Measurements from ENCODE around the gene DEAF1.

GRCh38 chr11:699753-700152, 4.7 kb upstream of the DEAF1 start:
- no peak for TF ChIP-seq CTCF (IDR thresholded peaks at IDR 0.05 in 2 of 3, conservative IDR thresholded peaks at IDR 0.05 in 1 of 3; ENCODE audit: borderline replicate concordance in 1 of 3, insufficient read depth in 1 of 3, low read depth in 2 of 3, low read length in 2 of 3)
- no peak for TF ChIP-seq CEBPB (IDR thresholded peaks at IDR 0.05; ENCODE audit: low read depth)
- TF ChIP-seq EZH2 (IDR thresholded peaks at IDR 0.05) = no peak
- no peak for TF ChIP-seq POLR2AphosphoS5 (IDR thresholded peaks at IDR 0.05; ENCODE audit: low read depth, low read length)
- TF ChIP-seq REST (IDR thresholded peaks at IDR 0.05; ENCODE audit: low read depth) = no peak
- no peak for TF ChIP-seq MAX (IDR thresholded peaks at IDR 0.05)
- no peak for TF ChIP-seq ATF3 (IDR thresholded peaks at IDR 0.05)
- no peak for TF ChIP-seq ZBTB33 (IDR thresholded peaks at IDR 0.05; ENCODE audit: extremely low read depth, insufficient replicate concordance, low read length)
- no peak for TF ChIP-seq SIN3A (IDR thresholded peaks at IDR 0.05; ENCODE audit: low read depth)
- no peak for TF ChIP-seq POLR2A (IDR thresholded peaks at IDR 0.05; ENCODE audit: borderline replicate concordance, extremely low read depth, insufficient read depth, insufficient read length)
- no peak for TF ChIP-seq YY1 (IDR thresholded peaks at IDR 0.05; ENCODE audit: extremely low read depth, insufficient replicate concordance, low read depth, low read length)
- TF ChIP-seq ZNF274 (IDR thresholded peaks at IDR 0.05; ENCODE audit: low read depth, low read length) = no peak
- TF ChIP-seq TCF7L2 (IDR thresholded peaks at IDR 0.05; ENCODE audit: borderline replicate concordance, extremely low read depth, insufficient read depth, insufficient read length) = no peak
- TF ChIP-seq CBX3 (IDR thresholded peaks at IDR 0.05; ENCODE audit: low read depth) = no peak

Measured in HCT116 (cell line).